SU-DHL-6 (cell line): ENCODE results near the gene IFNA1.

Source experiments
- H2AFZ ChIP-seq: fragments of 200-600 bp; sonication (generic); 2 replicates; pipeline ENCODE4 v1.6.1; 2014; ENCODE audit warnings: low read depth, mild to moderate bottlenecking, moderate library complexity, mixed read lengths, antibody characterized with exemption, low read length; ENCODE audit not compliant: severe bottlenecking
- H3F3A ChIP-seq: fragments of 200-600 bp; shearing (Covaris generic); 2 replicates; pipeline ENCODE4 v1.6.0; 2016; ENCODE audit warnings: antibody characterized with exemption, mild to moderate bottlenecking; ENCODE audit not compliant: insufficient read depth
- H3K27ac ChIP-seq: fragments of 200-600 bp; sonication (generic); 2 replicates; pipeline ENCODE4 v1.5.1; 2016; ENCODE audit warnings: low read depth, mild to moderate bottlenecking, low read length, moderate library complexity, mixed read lengths
- H3K27me3 ChIP-seq: fragments of 200-600 bp; sonication (generic), shearing (Covaris generic); 2 replicates; pipeline ENCODE4 v1.6.0; 2014; ENCODE audit warnings: mild to moderate bottlenecking, low read length
- H3K36me3 ChIP-seq: fragments of 200-600 bp; sonication (generic); 2 replicates; pipeline ENCODE4 v1.6.1; 2014; ENCODE audit warnings: mild to moderate bottlenecking, low read length, mixed read lengths
- H3K4me2 ChIP-seq: fragments of 300-600, 200-600 bp; shearing (Covaris generic), sonication (generic); 2 replicates; pipeline ENCODE4 v1.6.0; 2014; ENCODE audit warnings: low read length, low read depth, mild to moderate bottlenecking; ENCODE audit not compliant: poor library complexity, severe bottlenecking
- H3K4me3 ChIP-seq: fragments of 200-600 bp; sonication (generic); 2 replicates; pipeline ENCODE4 v1.5.1; 2014; ENCODE audit warnings: antibody characterized with exemption, low read length, mild to moderate bottlenecking, mixed read lengths; ENCODE audit not compliant: insufficient read depth, poor library complexity, severe bottlenecking
- H3K79me2 ChIP-seq: fragments of 200-600 bp; sonication (generic); 2 replicates; pipeline ENCODE4 v1.6.1; 2014; ENCODE audit warnings: mild to moderate bottlenecking, low read length, moderate library complexity; ENCODE audit not compliant: insufficient read depth
- H3K9ac ChIP-seq: fragments of 200-600 bp; sonication (generic); 2 replicates; pipeline ENCODE4 v1.7.0; 2014; ENCODE audit warnings: mild to moderate bottlenecking, low read length
- H3K9me2 ChIP-seq: fragments of 200-600 bp; sonication (generic); replicated peaks from 2 replicates; pipeline ENCODE4 v1.6.1; 2014; ENCODE audit warnings: low read length; ENCODE audit not compliant: insufficient read depth
- H3K9me3 ChIP-seq: fragments of 200-600 bp; sonication (generic); 2 replicates; pipeline ENCODE4 v1.6.1; 2014; ENCODE audit warnings: low read length, mixed read lengths; ENCODE audit not compliant: insufficient read depth
- H4K20me1 ChIP-seq: fragments of 200-600 bp; sonication (generic); 2 replicates; pipeline ENCODE4 v1.6.1; 2014; ENCODE audit warnings: low read depth, mild to moderate bottlenecking, antibody characterized with exemption, low read length, moderate library complexity, mixed read lengths
- EZH2phosphoT487 ChIP-seq: fragments of 200-600 bp; sonication (generic), shearing (Covaris generic); conservative IDR thresholded peaks from 2 replicates; pipeline ENCODE4 v1.6.1; 2018; ENCODE audit warnings: mild to moderate bottlenecking, antibody characterized with exemption, low read length, moderate library complexity, mixed read lengths
- TF ChIP-seq, protein P1 (sequence below): fragments of 200-600 bp; sonication (generic); IDR thresholded peaks from one replicate; pipeline ENCODE4 v1.5.1; 2017; ENCODE audit warnings: antibody characterized with exemption, mild to moderate bottlenecking, low read length, moderate library complexity; ENCODE audit not compliant: insufficient read depth, poor library complexity, severe bottlenecking

Gene IFNA1

DNA sequence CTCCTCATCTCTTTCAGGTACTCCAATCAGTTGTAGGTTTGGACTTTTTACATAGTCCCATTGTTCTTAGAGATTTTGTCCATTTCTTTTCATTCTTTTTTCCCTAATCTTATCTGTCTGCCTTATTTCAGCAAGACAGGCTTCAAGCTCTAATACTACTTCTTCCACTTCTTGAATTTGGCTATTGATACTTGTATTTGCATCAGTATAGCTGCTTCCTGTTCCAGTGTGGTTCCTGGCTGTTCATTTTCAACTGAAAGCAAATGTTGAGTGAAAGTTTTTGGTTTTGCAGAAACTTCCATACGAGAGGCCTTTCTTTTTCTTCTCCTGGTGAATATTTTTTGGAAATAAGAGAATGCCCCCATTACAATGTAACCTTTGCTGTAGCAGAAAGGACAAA lies 12.0 kb upstream of the IFNA1 start:
- Histone ChIP-seq H3K36me3 (no peaks in the 10 kb centered on the region), H3F3A (no peaks in the 10 kb centered on the region), H3K9me3 (no peaks in the 10 kb centered on the region), H3K79me2 (no peaks in the 10 kb centered on the region), H3K4me3 (no peak overlapping the region), H4K20me1 (no peaks in the 10 kb centered on the region), H3K27ac (no peak overlapping the region), H3K9me2 (no peaks in the 10 kb centered on the region), H3K4me2 (no peak overlapping the region), H3K9ac (no peak overlapping the region), H2AFZ (no peak overlapping the region), H3K27me3 (no peaks in the 10 kb centered on the region)
- TF ChIP-seq, protein P1, sequence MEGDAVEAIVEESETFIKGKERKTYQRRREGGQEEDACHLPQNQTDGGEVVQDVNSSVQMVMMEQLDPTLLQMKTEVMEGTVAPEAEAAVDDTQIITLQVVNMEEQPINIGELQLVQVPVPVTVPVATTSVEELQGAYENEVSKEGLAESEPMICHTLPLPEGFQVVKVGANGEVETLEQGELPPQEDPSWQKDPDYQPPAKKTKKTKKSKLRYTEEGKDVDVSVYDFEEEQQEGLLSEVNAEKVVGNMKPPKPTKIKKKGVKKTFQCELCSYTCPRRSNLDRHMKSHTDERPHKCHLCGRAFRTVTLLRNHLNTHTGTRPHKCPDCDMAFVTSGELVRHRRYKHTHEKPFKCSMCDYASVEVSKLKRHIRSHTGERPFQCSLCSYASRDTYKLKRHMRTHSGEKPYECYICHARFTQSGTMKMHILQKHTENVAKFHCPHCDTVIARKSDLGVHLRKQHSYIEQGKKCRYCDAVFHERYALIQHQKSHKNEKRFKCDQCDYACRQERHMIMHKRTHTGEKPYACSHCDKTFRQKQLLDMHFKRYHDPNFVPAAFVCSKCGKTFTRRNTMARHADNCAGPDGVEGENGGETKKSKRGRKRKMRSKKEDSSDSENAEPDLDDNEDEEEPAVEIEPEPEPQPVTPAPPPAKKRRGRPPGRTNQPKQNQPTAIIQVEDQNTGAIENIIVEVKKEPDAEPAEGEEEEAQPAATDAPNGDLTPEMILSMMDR, result no peak
- TF ChIP-seq EZH2phosphoT487, result no peak

DNA sequence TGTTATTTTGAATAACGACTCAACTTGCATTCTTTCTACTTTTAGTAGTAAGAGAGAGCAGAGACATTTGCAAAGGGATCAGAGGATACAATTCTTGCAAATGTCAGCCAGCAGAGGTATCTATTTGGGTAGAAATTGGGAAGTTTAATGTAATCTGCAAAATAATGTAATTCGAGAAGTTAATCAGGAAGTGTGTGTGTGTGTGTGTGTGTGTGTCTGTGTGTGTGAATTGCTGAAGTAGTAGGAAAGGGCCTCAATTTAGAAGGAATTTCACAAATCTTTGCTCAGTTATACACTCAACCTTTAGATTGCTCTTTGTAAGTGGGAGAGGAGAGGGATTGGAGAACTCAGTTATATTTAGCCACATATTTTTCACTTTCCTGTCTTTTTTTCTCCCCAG lies 11.0 kb upstream of the IFNA1 start:
- no peak overlapping the region for H3K4me2 ChIP-seq
- H3K9me3 ChIP-seq, result no peaks in the 10 kb centered on the region
- no peak overlapping the region for H3K9ac ChIP-seq
- TF ChIP-seq, protein P1, result no peak
- TF ChIP-seq EZH2phosphoT487, result no peak
- no peaks in the 10 kb centered on the region for H4K20me1 ChIP-seq
- H3K79me2 ChIP-seq, result no peaks in the 10 kb centered on the region
- H2AFZ ChIP-seq, result no peak overlapping the region
- no peaks in the 10 kb centered on the region for H3K9me2 ChIP-seq
- no peaks in the 10 kb centered on the region for H3K27me3 ChIP-seq
- H3F3A ChIP-seq, result no peaks in the 10 kb centered on the region
- no peak overlapping the region for H3K27ac ChIP-seq
- no peaks in the 10 kb centered on the region for H3K36me3 ChIP-seq
- H3K4me3 ChIP-seq, result no peak overlapping the region

GRCh38 chr9:21432672-21433425 lies 7.4 kb upstream of the IFNA1 start:
- no peak overlapping the region for H3K9ac ChIP-seq
- H3K36me3 ChIP-seq, result no peaks in the 10 kb centered on the region
- no peaks in the 10 kb centered on the region for H3K9me2 ChIP-seq
- H3K79me2 ChIP-seq, result no peaks in the 10 kb centered on the region
- no peak overlapping the region for H3K4me3 ChIP-seq
- no peaks in the 10 kb centered on the region for H3K9me3 ChIP-seq
- H2AFZ ChIP-seq, result no peak overlapping the region
- H3K4me2 ChIP-seq, result no peak overlapping the region
- H4K20me1 ChIP-seq, result no peaks in the 10 kb centered on the region
- H3K27ac ChIP-seq, result no peak overlapping the region
- TF ChIP-seq, protein P1, result no peak
- TF ChIP-seq EZH2phosphoT487, result no peak
- no peaks in the 10 kb centered on the region for H3K27me3 ChIP-seq
- no peaks in the 10 kb centered on the region for H3F3A ChIP-seq
